Keratinocyte (primary cell): ENCODE results near the gene MBD1. TPM values are rescaled to one million over a fixed set of nuclear protein-coding genes. Genes with fewer than 3 reads are reported as not detected.
"Not testable (repeated sequence)": the region's sequence is repeated elsewhere in the genome, so short reads cannot be mapped to it uniquely, and the experiment has no call there.

ENCODE experiments used
- DNase-seq: peaks from one replicate; pipeline ENCODE4 v3.0.0-alpha.2; 2011; ENCODE audit warnings: low read depth, missing footprints, low spot score
- FAIRE-seq: peaks from 2 replicates; lab custom pipeline; 2011; peaks lifted over from hg19 to GRCh38; lab: Jason Lieb, UNC
- H2AFZ ChIP-seq: 2 replicates; pipeline ENCODE4 v1.6.0; 2012; ENCODE audit warnings: low read length, control low read depth, inconsistent platforms; ENCODE audit not compliant: control insufficient read depth
- H3K27ac ChIP-seq: 2 replicates; pipeline ENCODE4 v1.5.1; 2011; ENCODE audit warnings: low read length; ENCODE audit not compliant: control insufficient read depth, insufficient read depth
- H3K27me3 ChIP-seq: 3 replicates; pipeline ENCODE4 v1.6.0; 2011; ENCODE audit warnings: low read length; ENCODE audit not compliant: control insufficient read depth, insufficient read depth; ENCODE audit errors: extremely low read depth
- H3K36me3 ChIP-seq, 2 experiments: 2 replicates in 1 of 2; 3 replicates in 1 of 2; pipeline ENCODE4 v1.5.1; 2011; ENCODE audit warnings: low read length in 2 of 2, mild to moderate bottlenecking in 1 of 2; ENCODE audit not compliant: control insufficient read depth in 2 of 2, insufficient read depth in 2 of 2; ENCODE audit errors: extremely low read depth in 1 of 2
- H3K4me1 ChIP-seq: 3 replicates; pipeline ENCODE4 v1.5.1; 2011; ENCODE audit warnings: low read length; ENCODE audit not compliant: control insufficient read depth, insufficient read depth; ENCODE audit errors: extremely low read depth
- H3K4me2 ChIP-seq: 3 replicates; pipeline ENCODE4 v1.6.0; 2011; ENCODE audit warnings: low read depth, low read length; ENCODE audit not compliant: control insufficient read depth, insufficient read depth; ENCODE audit errors: extremely low read depth
- H3K4me3 ChIP-seq, 3 experiments: fragments of 200-600 bp in 1 of 3; sonication (generic) in 1 of 3; 2 replicates in 2 of 3; 3 replicates in 1 of 3; pipeline ENCODE4 v1.5.1; 2011 to 2016; ENCODE audit warnings: low read length in 3 of 3, mild to moderate bottlenecking in 3 of 3, control low read depth in 2 of 3, inconsistent platforms in 1 of 3, low read depth in 1 of 3, mixed read lengths in 1 of 3, mixed run types in 1 of 3, moderate library complexity in 1 of 3; ENCODE audit not compliant: control insufficient read depth in 2 of 3, insufficient read depth in 2 of 3; ENCODE audit errors: extremely low read depth in 1 of 3
- H3K79me2 ChIP-seq: 2 replicates; pipeline ENCODE4 v1.6.0; 2012; ENCODE audit warnings: low read length; ENCODE audit not compliant: control insufficient read depth, insufficient read depth
- H3K9ac ChIP-seq: 3 replicates; pipeline ENCODE4 v1.6.0; 2011; ENCODE audit warnings: low read length; ENCODE audit not compliant: control insufficient read depth, insufficient read depth; ENCODE audit errors: extremely low read depth
- H3K9me1 ChIP-seq: 3 replicates; pipeline ENCODE4 v1.6.0; 2011; ENCODE audit warnings: low read length; ENCODE audit not compliant: control insufficient read depth, insufficient read depth; ENCODE audit errors: extremely low read depth
- H3K9me3 ChIP-seq: 2 replicates; pipeline ENCODE4 v1.5.1; 2012; ENCODE audit warnings: low read depth, low read length; ENCODE audit not compliant: control insufficient read depth
- H4K20me1 ChIP-seq: 3 replicates; pipeline ENCODE4 v1.6.0; 2011; ENCODE audit warnings: low read length; ENCODE audit not compliant: control insufficient read depth, insufficient read depth; ENCODE audit errors: extremely low read depth
- CTCF ChIP-seq, 3 experiments: IDR thresholded peaks in 1 of 3; conservative IDR thresholded peaks in 1 of 3; optimal IDR thresholded peaks in 1 of 3; 2 replicates in 2 of 3; 3 replicates in 1 of 3; pipeline versions ENCODE3 to v1.5.1; 2011; ENCODE audit warnings: low read length in 3 of 3, mild to moderate bottlenecking in 3 of 3, moderate library complexity in 2 of 3, control low read depth in 1 of 3, inconsistent platforms in 1 of 3; ENCODE audit not compliant: insufficient read depth in 2 of 3; ENCODE audit errors: extremely low read depth in 1 of 3
- EZH2 ChIP-seq: IDR thresholded peaks from one replicate; pipeline ENCODE4 v1.6.1; 2012; ENCODE audit warnings: inconsistent platforms, mild to moderate bottlenecking, low read length, moderate library complexity
- dilution Hi-C: fragments of 300-500 bp; cut with MboI; formaldehyde crosslinking; loops from one replicate; pipeline ENCODE4 v1.7.0; 2020; ENCODE audit warnings: low sequenced_read_pairs; ENCODE audit not compliant: extremely low pct_ligation_motif_present
- polyA plus RNA-seq, 5 experiments: library from polyadenylated mRNA; depleted of rRNA in 3 of 5; stranded (reverse) in 3 of 5; stranded (forward) in 1 of 5; unstranded in 1 of 5; fragments of >200 nt; gene quantifications; 1 replicate in 1 of 5; 2 replicates in 3 of 5; 3 replicates in 1 of 5; pipeline versions ENCODE4 v1.2.1 to v1.2.3, GENCODE V29; 2011 to 2012; ENCODE audit warnings: missing spikeins in 2 of 5, low read depth in 1 of 5, low replicate concordance in 1 of 5

The MBD1 gene
- polyA plus RNA-seq, 1 donor (not counting 4 experiments of a cell fraction or from before 2014, with no cell fraction given), result 64.2 TPM

DNA sequence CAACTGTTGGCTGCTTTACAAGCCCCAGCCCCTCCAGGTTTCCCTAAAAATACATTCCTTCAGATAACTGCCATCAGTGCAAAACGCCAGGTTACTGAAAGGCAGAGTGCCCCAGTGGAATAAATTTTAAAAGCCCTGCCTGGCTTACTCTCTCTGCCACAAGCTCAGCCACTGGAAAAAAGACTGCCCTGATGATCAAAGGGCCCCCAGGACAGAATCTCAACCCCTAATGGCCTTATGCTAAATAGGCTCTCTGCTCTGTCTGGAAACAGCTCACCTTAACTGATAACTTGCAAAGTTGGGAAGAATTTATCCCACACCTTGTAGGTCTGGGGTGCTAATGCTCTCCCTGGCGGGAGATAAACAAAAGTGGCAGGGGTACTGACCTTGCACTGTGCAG lies 48.9 kb downstream of the MBD1 start:
- H3K36me3 ChIP-seq, result no peaks in the 10 kb centered on the region
- FAIRE-seq, result no peak
- TF ChIP-seq EZH2 (no peak), CTCF (optimal IDR thresholded peaks at IDR 0.05 in 1 of 3, IDR thresholded peaks at IDR 0.05 in 1 of 3, conservative IDR thresholded peaks at IDR 0.05 in 1 of 3; ENCODE audit: extremely low read depth in 1 of 3, insufficient read depth in 2 of 3, low read length in 3 of 3) (no peak)

DNA sequence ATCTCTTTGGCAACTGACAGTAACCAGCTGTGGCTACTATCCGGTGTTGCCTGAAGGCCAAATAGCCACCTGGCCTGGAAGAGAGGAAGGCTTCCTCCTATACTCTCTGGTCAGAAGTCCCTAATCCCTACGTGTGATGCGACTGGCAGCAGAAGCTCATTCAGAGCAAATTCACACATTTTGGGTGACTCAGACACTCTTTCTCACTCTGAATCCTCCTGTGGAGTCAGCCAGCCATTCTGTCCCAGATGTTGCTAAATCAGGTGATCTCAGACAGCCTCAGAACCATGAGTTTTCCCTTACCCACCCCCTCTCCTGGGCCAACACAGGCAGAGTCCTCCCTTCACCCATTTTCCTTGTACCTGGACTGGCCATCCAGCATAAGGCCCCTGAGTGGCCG lies 49.7 kb downstream of the MBD1 start:
- H3K9me1 ChIP-seq, result no peaks in the 10 kb centered on the region
- H3K27ac ChIP-seq, result no peak overlapping the region
- no peaks in the 10 kb centered on the region for H3K27me3 ChIP-seq
- H3K36me3 ChIP-seq, result no peaks in the 10 kb centered on the region
- H3K4me3 ChIP-seq, result no peak overlapping the region
- dilution Hi-C loops, result no loop called here
- no peak overlapping the region for H3K4me2 ChIP-seq
- DNase-seq, result peak; percentile 11
- H3K4me1 ChIP-seq, result peaks cover 3% of the 10 kb centered on the region
- TF ChIP-seq EZH2 (no peak), CTCF (optimal IDR thresholded peaks at IDR 0.05 in 1 of 3, IDR thresholded peaks at IDR 0.05 in 1 of 3, conservative IDR thresholded peaks at IDR 0.05 in 1 of 3; ENCODE audit: extremely low read depth in 1 of 3, insufficient read depth in 2 of 3, low read length in 3 of 3) (no peak)
- peak; percentile 23 for FAIRE-seq
- no peaks in the 10 kb centered on the region for H3K79me2 ChIP-seq
- H3K9me3 ChIP-seq, result no peaks in the 10 kb centered on the region
- H3K9ac ChIP-seq, result no peak overlapping the region
- H2AFZ ChIP-seq, result no peak overlapping the region
- H4K20me1 ChIP-seq, result no peaks in the 10 kb centered on the region

More for the DNA sequence above, 48.9 kb downstream of the MBD1 start:
- DNase-seq, result no peak
- H3K27ac ChIP-seq, result no peak overlapping the region
- no peaks in the 10 kb centered on the region for H3K79me2 ChIP-seq
- dilution Hi-C loops, result no loop called here
- H3K4me1 ChIP-seq, result peaks cover 3% of the 10 kb centered on the region
- no peak overlapping the region for H3K9ac ChIP-seq
- H4K20me1 ChIP-seq, result no peaks in the 10 kb centered on the region
- no peak overlapping the region for H2AFZ ChIP-seq
- no peaks in the 10 kb centered on the region for H3K27me3 ChIP-seq
- H3K9me1 ChIP-seq, result no peaks in the 10 kb centered on the region
- H3K4me2 ChIP-seq, result no peak overlapping the region
- H3K9me3 ChIP-seq, result no peaks in the 10 kb centered on the region
- no peak overlapping the region for H3K4me3 ChIP-seq

- H2AFZ ChIP-seq, H3K27ac ChIP-seq, dilution Hi-C loops, H3K9me1 ChIP-seq, H3K9me3 ChIP-seq, H3K4me2 ChIP-seq, H3K4me3 ChIP-seq, H3K36me3 ChIP-seq, H3K79me2 ChIP-seq, H3K4me1 ChIP-seq, H4K20me1 ChIP-seq, DNase-seq, H3K27me3 ChIP-seq, FAIRE-seq, H3K9ac ChIP-seq: not testable (repeated sequence)
Measured at GRCh38 chr18:50220249-50220648, 61.1 kb downstream of the MBD1 start.
